Breast epithelium (tissue), 3 donors: ENCODE data around the gene POLR1G.

Experiments
- CTCF ChIP-seq, 3 donors: fragments of 450-650 bp; IDR thresholded peaks; one replicate each; pipeline ENCODE4 v1.5.1; 2016 to 2017; ENCODE audit warnings: antibody characterized with exemption in 3 of 3, mild to moderate bottlenecking in 3 of 3, moderate library complexity in 3 of 3
- POLR2A ChIP-seq: fragments of 450-650 bp; IDR thresholded peaks from one replicate; pipeline ENCODE4 v1.6.1; 2016; ENCODE audit warnings: antibody characterized with exemption, mild to moderate bottlenecking, moderate library complexity
- POLR2AphosphoS5 ChIP-seq, 3 donors: sonication (generic); formaldehyde crosslinking; IDR thresholded peaks; one replicate each; pipeline ENCODE4 v1.6.1; 2017; ENCODE audit warnings: antibody characterized with exemption in 3 of 3

- TF ChIP-seq CTCF (IDR thresholded peaks at IDR 0.05), result no peak
- no peak for TF ChIP-seq POLR2AphosphoS5 (IDR thresholded peaks at IDR 0.05)
- TF ChIP-seq POLR2A, result no peak
Observed at GRCh38 chr19:45456500-45456815, 50.0 kb downstream of the POLR1G start.
